ENCODE data around the gene CYLD.

- TF ChIP-seq CTCF (IDR thresholded peaks at IDR 0.05) (no peak), POLR2A (IDR thresholded peaks at IDR 0.05) (no peak)
Measured at GRCh38 chr16:50697881-50698767, 43.8 kb upstream of the CYLD start.

All from adrenal gland (tissue), 5 donors.